ENCODE data around the gene ZSCAN22.

DNA sequence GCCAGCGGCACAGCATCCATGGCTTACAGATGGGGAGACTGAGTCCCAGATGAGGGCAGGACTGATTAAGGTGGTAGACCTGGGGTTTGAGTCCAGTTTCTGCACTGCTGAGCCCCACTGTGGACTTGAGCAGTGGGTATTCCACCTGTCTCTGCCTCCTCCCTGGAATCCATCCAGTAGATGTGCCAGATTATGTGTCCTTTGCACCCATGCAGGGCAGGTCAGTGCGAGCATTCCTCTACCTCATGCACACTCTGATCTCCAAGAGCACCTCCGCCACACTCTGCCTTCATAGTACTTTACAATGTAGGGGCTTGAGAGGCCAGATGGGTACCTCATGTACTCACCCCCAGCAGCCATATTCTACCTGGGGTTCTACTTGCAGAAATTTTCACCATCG is 10.0 kb downstream of the ZSCAN22 start:
- TF ChIP-seq, protein P1, sequence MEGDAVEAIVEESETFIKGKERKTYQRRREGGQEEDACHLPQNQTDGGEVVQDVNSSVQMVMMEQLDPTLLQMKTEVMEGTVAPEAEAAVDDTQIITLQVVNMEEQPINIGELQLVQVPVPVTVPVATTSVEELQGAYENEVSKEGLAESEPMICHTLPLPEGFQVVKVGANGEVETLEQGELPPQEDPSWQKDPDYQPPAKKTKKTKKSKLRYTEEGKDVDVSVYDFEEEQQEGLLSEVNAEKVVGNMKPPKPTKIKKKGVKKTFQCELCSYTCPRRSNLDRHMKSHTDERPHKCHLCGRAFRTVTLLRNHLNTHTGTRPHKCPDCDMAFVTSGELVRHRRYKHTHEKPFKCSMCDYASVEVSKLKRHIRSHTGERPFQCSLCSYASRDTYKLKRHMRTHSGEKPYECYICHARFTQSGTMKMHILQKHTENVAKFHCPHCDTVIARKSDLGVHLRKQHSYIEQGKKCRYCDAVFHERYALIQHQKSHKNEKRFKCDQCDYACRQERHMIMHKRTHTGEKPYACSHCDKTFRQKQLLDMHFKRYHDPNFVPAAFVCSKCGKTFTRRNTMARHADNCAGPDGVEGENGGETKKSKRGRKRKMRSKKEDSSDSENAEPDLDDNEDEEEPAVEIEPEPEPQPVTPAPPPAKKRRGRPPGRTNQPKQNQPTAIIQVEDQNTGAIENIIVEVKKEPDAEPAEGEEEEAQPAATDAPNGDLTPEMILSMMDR (IDR thresholded peaks at IDR 0.05) = no peak
- TF ChIP-seq, protein P2, sequence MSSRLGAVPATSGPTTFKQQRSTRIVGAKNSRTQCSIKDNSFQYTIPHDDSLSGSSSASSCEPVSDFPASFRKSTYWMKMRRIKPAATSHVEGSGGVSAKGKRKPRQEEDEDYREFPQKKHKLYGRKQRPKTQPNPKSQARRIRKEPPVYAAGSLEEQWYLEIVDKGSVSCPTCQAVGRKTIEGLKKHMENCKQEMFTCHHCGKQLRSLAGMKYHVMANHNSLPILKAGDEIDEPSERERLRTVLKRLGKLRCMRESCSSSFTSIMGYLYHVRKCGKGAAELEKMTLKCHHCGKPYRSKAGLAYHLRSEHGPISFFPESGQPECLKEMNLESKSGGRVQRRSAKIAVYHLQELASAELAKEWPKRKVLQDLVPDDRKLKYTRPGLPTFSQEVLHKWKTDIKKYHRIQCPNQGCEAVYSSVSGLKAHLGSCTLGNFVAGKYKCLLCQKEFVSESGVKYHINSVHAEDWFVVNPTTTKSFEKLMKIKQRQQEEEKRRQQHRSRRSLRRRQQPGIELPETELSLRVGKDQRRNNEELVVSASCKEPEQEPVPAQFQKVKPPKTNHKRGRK (CRISPR knock-in tag; IDR thresholded peaks at IDR 0.05; ENCODE audit: borderline replicate concordance) = no peak
- TF ChIP-seq SP1 (CRISPR knock-in tag; conservative IDR thresholded peaks at IDR 0.05) (no peak), CREB1 (CRISPR knock-in tag; IDR thresholded peaks at IDR 0.05) (no peak), NR2C2 (CRISPR knock-in tag; IDR thresholded peaks at IDR 0.05) (no peak), NFYB (CRISPR knock-in tag; conservative IDR thresholded peaks at IDR 0.05; ENCODE audit: low read depth) (no peak)
- TF ChIP-seq, protein P3, sequence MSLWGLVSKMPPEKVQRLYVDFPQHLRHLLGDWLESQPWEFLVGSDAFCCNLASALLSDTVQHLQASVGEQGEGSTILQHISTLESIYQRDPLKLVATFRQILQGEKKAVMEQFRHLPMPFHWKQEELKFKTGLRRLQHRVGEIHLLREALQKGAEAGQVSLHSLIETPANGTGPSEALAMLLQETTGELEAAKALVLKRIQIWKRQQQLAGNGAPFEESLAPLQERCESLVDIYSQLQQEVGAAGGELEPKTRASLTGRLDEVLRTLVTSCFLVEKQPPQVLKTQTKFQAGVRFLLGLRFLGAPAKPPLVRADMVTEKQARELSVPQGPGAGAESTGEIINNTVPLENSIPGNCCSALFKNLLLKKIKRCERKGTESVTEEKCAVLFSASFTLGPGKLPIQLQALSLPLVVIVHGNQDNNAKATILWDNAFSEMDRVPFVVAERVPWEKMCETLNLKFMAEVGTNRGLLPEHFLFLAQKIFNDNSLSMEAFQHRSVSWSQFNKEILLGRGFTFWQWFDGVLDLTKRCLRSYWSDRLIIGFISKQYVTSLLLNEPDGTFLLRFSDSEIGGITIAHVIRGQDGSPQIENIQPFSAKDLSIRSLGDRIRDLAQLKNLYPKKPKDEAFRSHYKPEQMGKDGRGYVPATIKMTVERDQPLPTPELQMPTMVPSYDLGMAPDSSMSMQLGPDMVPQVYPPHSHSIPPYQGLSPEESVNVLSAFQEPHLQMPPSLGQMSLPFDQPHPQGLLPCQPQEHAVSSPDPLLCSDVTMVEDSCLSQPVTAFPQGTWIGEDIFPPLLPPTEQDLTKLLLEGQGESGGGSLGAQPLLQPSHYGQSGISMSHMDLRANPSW (CRISPR knock-in tag; conservative IDR thresholded peaks at IDR 0.05; ENCODE audit: low read depth) = no peak
- TF ChIP-seq, protein P4, sequence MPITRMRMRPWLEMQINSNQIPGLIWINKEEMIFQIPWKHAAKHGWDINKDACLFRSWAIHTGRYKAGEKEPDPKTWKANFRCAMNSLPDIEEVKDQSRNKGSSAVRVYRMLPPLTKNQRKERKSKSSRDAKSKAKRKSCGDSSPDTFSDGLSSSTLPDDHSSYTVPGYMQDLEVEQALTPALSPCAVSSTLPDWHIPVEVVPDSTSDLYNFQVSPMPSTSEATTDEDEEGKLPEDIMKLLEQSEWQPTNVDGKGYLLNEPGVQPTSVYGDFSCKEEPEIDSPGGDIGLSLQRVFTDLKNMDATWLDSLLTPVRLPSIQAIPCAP (CRISPR knock-in tag; IDR thresholded peaks at IDR 0.05) = no peak
- TF ChIP-seq, protein P5, sequence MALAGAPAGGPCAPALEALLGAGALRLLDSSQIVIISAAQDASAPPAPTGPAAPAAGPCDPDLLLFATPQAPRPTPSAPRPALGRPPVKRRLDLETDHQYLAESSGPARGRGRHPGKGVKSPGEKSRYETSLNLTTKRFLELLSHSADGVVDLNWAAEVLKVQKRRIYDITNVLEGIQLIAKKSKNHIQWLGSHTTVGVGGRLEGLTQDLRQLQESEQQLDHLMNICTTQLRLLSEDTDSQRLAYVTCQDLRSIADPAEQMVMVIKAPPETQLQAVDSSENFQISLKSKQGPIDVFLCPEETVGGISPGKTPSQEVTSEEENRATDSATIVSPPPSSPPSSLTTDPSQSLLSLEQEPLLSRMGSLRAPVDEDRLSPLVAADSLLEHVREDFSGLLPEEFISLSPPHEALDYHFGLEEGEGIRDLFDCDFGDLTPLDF (CRISPR knock-in tag; IDR thresholded peaks at IDR 0.05) = no peak
- TF ChIP-seq, protein P6, sequence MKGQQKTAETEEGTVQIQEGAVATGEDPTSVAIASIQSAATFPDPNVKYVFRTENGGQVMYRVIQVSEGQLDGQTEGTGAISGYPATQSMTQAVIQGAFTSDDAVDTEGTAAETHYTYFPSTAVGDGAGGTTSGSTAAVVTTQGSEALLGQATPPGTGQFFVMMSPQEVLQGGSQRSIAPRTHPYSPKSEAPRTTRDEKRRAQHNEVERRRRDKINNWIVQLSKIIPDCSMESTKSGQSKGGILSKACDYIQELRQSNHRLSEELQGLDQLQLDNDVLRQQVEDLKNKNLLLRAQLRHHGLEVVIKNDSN (CRISPR knock-in tag; IDR thresholded peaks at IDR 0.05) = no peak
- TF ChIP-seq, protein P7, sequence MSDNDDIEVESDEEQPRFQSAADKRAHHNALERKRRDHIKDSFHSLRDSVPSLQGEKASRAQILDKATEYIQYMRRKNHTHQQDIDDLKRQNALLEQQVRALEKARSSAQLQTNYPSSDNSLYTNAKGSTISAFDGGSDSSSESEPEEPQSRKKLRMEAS (CRISPR knock-in tag; IDR thresholded peaks at IDR 0.05) = no peak
